Thoracic aorta (tissue), 2 donors: ENCODE measurements around the gene PIRT. TPM values are rescaled to one million over a fixed set of nuclear protein-coding genes. Genes with fewer than 3 reads are reported as not detected.

Experiments
- ATAC-seq: fragments of 150-250 bp; one replicate; pipeline ENCODE4 v1.8.0; 2017; ENCODE audit warnings: low read depth; ENCODE audit not compliant: insufficient number of reproducible peaks, low FRiP score
- DNase-seq: peaks from one replicate; pipeline ENCODE4 v3.0.0-alpha.2; 2020; ENCODE audit warnings: low spot score
- H3K27ac ChIP-seq, 2 donors: fragments of 200-600 bp; sonication (generic); 1 replicate in 1 of 2; 2 replicates in 1 of 2; pipeline ENCODE4 v1.5.1; 2016; ENCODE audit warnings: mild to moderate bottlenecking in 2 of 2, moderate library complexity in 2 of 2
- H3K27me3 ChIP-seq: fragments of 200-600 bp; sonication (generic); replicated peaks from 2 replicates; pipeline ENCODE4 v1.6.0; 2016; ENCODE audit warnings: mild to moderate bottlenecking; ENCODE audit not compliant: insufficient read depth
- H3K36me3 ChIP-seq: fragments of 200-600 bp; sonication (generic); one replicate; pipeline ENCODE4 v1.5.1; 2016
- H3K4me1 ChIP-seq, 2 donors: fragments of 200-600 bp; sonication (generic); 1 replicate in 1 of 2; 2 replicates in 1 of 2; pipeline versions ENCODE4 v1.5.1 to v1.6.0; 2016; ENCODE audit warnings: low read depth in 2 of 2, mild to moderate bottlenecking in 1 of 2; ENCODE audit not compliant: control insufficient read depth in 1 of 2
- H3K4me3 ChIP-seq: fragments of 200-600 bp; sonication (generic); 2 replicates; pipeline ENCODE4 v1.5.1; 2016; ENCODE audit warnings: mild to moderate bottlenecking
- H3K9me3 ChIP-seq: fragments of 200-600 bp; sonication (generic); 2 replicates; pipeline ENCODE4 v1.5.1; 2016
- CTCF ChIP-seq: fragments of 200-600 bp; sonication (generic); IDR thresholded peaks from one replicate; pipeline ENCODE4 v1.5.1; 2019; ENCODE audit warnings: antibody characterized with exemption
- total RNA-seq, 2 donors: library from RNA; depleted of rRNA; stranded (reverse); fragments of >200 nt; gene quantifications; one replicate each; pipeline versions ENCODE4 v1.1.0 to v1.2.3, GENCODE V29; 2016

PIRT gene
- total RNA-seq, 2 donors from 2014 or later, result not detected

GRCh38 chr17:10821770-10822169, 16.1 kb downstream of the PIRT start:
- no peak for TF ChIP-seq CTCF
- ATAC-seq, result no peak
- Histone ChIP-seq H3K36me3 (no peaks in the 10 kb centered on the region), H3K9me3 (no peaks in the 10 kb centered on the region), H3K27ac (no peak overlapping the region), H3K4me3 (no peak overlapping the region), H3K27me3 (no peaks in the 10 kb centered on the region), H3K4me1 (no peaks in the 10 kb centered on the region)
- no peak for DNase-seq

GRCh38 chr17:10821054-10821453, 16.8 kb downstream of the PIRT start:
- no peaks in the 10 kb centered on the region for H3K9me3 ChIP-seq
- H3K36me3 ChIP-seq, result no peaks in the 10 kb centered on the region
- TF ChIP-seq CTCF, result no peak
- DNase-seq (no peak), ATAC-seq (no peak)
- H3K27ac ChIP-seq, result no peak overlapping the region
- H3K4me1 ChIP-seq, result no peaks in the 10 kb centered on the region
- H3K27me3 ChIP-seq, result no peaks in the 10 kb centered on the region
- no peak overlapping the region for H3K4me3 ChIP-seq

- no peaks in the 10 kb centered on the region for H3K27me3 ChIP-seq
- no peak overlapping the region for H3K27ac ChIP-seq
- no peaks in the 10 kb centered on the region for H3K9me3 ChIP-seq
- H3K4me3 ChIP-seq, result no peak overlapping the region
- TF ChIP-seq CTCF, result no peak
- no peaks in the 10 kb centered on the region for H3K4me1 ChIP-seq
- H3K36me3 ChIP-seq, result no peaks in the 10 kb centered on the region
- DNase-seq (no peak), ATAC-seq (no peak)
Measured at GRCh38 chr17:10815319-10815718, 22.6 kb downstream of the PIRT start.

- no peak overlapping the region for H3K27ac ChIP-seq
- no peaks in the 10 kb centered on the region for H3K9me3 ChIP-seq
- no peaks in the 10 kb centered on the region for H3K4me1 ChIP-seq
- H3K27me3 ChIP-seq, result no peaks in the 10 kb centered on the region
- TF ChIP-seq CTCF, result no peak
- DNase-seq (no peak), ATAC-seq (no peak)
- no peaks in the 10 kb centered on the region for H3K36me3 ChIP-seq
- no peak overlapping the region for H3K4me3 ChIP-seq
Measured at GRCh38 chr17:10814075-10814474, 23.8 kb downstream of the PIRT start.

- ATAC-seq (no peak), DNase-seq (no peak)
- no peaks in the 10 kb centered on the region for H3K36me3 ChIP-seq
- no peak for TF ChIP-seq CTCF
- no peaks in the 10 kb centered on the region for H3K9me3 ChIP-seq
- no peaks in the 10 kb centered on the region for H3K4me1 ChIP-seq
- H3K4me3 ChIP-seq, result no peak overlapping the region
- no peaks in the 10 kb centered on the region for H3K27me3 ChIP-seq
- no peak overlapping the region for H3K27ac ChIP-seq
Measured at GRCh38 chr17:10812674-10813073, 25.2 kb downstream of the PIRT start.
